Cardiac septum (tissue), 1 donor: ENCODE results near the gene PSRC1. TPM values are rescaled to one million over a fixed set of nuclear protein-coding genes. Genes with fewer than 3 reads are reported as not detected.

Experiments used
- DNase-seq: peaks from one replicate; pipeline ENCODE4 v3.0.0-alpha.2; 2020; ENCODE audit warnings: low spot score
- intact Hi-C: fragments of 100-400 bp; cut with DNase I; formaldehyde crosslinking; loops from one replicate; pipeline ENCODE4 v1.14.0; 2022
- total RNA-seq: library from RNA; stranded (reverse); fragmentation: NEBNext Ultra II Directional; extraction: Animal tissue kit (Norgen Biotek cat#: 25700); gene quantifications from one replicate; pipeline ENCODE4 v1.2.1, GENCODE V29; 2021
- donor health status: DM: no; HTN: no; CAD: no.

Gene PSRC1
- total RNA-seq, 1 donor from 2014 or later = 0.59 TPM

DNA sequence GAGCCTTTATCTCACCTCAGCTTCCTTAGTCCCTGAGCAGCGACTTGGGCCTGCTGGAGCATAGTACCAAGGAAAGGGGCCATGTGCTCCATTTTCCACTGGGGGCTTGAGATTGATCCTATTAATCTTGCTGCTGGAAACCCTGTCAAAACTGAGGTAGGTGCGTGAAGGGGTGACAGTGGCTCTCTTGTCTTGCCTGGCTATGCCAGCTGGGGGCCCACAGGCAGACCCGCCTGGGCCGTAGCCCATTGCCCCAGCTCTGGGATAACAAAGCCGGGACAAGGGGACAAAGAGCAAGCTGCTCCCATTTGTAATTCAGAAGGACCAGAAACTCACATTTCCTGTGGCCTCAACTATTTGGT is 43.9 kb downstream of the PSRC1 start:
- DNase-seq = no peak
- intact Hi-C loops = no loop called here

DNA sequence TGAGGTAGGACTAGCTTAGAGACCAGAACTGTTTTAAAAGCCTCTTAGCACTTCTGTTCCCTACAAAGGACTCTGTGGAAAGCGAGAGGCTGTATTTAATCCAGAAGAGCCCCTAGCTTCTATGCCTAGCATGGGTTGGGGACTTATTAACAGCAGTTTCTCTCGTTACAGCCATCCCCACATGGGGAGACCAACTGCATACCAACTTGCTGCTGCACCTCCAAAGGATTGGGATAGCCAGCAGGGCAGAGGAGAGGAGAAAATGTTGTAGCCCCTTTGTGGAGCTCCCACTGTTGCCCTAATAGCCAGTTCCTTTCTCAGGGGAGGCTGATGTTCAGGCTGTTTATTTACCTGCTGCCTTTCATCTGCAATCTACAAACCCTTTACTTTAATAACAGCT is 44.6 kb downstream of the PSRC1 start:
- peak; percentile 22 for DNase-seq
- intact Hi-C loops = no loop called here

DNA sequence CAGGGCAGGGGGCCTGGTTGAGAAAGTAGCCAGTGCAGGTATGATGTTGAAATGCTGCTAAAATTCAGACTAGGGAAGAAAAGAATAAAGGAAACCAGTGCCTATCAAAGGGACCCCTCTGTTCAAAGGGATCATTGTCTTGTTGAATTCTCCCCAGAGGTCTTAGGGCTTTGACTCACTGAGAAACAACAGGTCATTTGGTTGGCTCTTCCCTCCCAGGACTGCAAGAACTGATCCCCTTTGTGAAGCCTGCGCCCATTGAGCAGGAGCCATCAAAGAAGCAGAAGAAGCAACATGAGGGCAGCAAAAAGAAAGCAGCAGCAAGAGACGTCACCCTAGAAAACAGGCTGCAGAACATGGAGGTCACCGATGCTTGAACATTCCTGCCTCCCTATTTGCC is 45.4 kb downstream of the PSRC1 start:
- DNase-seq = peak; percentile 41
- intact Hi-C loops = no loop called here

DNA sequence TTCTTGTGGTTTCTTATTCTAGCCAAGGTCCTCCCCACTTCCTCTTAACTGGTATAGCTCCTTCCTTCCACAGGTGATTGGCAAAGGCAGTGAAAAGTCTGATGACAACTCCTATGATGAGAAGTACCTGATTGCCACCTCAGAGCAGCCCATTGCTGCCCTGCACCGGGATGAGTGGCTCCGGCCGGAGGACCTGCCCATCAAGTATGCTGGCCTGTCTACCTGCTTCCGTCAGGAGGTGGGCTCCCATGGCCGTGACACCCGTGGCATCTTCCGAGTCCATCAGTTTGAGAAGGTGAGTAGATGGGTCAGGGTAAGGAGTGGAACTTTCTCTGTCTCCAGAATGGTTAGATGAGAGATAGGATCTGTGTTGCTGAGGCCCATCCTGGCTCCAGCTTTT is 47.8 kb downstream of the PSRC1 start:
- DNase-seq = peak; percentile 43
- intact Hi-C loops = no loop called here

DNA sequence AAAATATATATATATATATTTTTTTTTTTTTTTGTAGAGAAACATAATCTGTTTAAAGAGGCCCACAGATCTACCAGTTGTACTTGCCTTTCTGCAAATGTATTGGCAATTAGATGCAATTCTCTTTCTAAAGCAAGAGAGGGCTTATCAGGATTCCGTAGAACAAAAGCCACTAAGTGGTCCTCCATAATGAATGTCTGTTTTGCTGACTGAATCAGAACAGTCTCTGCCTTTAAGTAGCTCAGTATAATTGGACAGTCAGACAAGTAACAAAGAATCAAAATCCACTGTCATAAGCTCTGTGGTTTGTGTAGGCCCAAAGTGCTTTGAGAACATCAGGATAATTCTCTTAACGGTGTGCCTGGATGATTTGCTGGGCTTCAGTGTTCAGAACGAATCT is 51.9 kb downstream of the PSRC1 start:
- intact Hi-C loops = no loop called here
- no peak for DNase-seq

Other genes starting within 250 kb of the PSRC1 start
- gene WDR47, start 241.0 kb downstream of the PSRC1 start, total RNA-seq = 15.7 TPM
- gene TAF13, start 207.1 kb downstream of the PSRC1 start, total RNA-seq = 65.0 TPM
- gene TMEM167B, start 192.4 kb downstream of the PSRC1 start, total RNA-seq = 37.4 TPM
- gene ELAPOR1, start 169.0 kb downstream of the PSRC1 start, total RNA-seq = 0.30 TPM
- gene SARS1, start 69.2 kb downstream of the PSRC1 start, total RNA-seq = 104 TPM
- 7.1 TPM for gene CELSR2, start 33.6 kb downstream of the PSRC1 start, total RNA-seq
- gene MYBPHL, start 23.9 kb upstream of the PSRC1 start, total RNA-seq = 1.2 TPM
- 184 TPM for gene SORT1, start 114.8 kb upstream of the PSRC1 start, total RNA-seq
- gene PSMA5, start 143.3 kb upstream of the PSRC1 start, total RNA-seq = 60.7 TPM
- gene SYPL2, start 183.4 kb upstream of the PSRC1 start, total RNA-seq = 28.9 TPM
- gene ATXN7L2, start 200.8 kb upstream of the PSRC1 start, total RNA-seq = 3.8 TPM
- gene CYB561D1, start 210.9 kb upstream of the PSRC1 start, total RNA-seq = 5.5 TPM
- 13.8 TPM for gene AMIGO1, start 226.6 kb upstream of the PSRC1 start, total RNA-seq